GM18502 (cell line): Measurements from ENCODE around the gene CCDC88C.

Source experiments
- ATAC-seq: cut with Tn5 transposase; IDR thresholded peaks from one replicate; pipeline ENCODE4 v1.9.1; 2021; ENCODE audit warnings: mild to moderate bottlenecking; ENCODE audit not compliant: unreplicated experiment, poor library complexity

Gene CCDC88C

GRCh38 chr14:91400696-91401095 is 16.9 kb downstream of the CCDC88C start:
- no peak for ATAC-seq

DNA sequence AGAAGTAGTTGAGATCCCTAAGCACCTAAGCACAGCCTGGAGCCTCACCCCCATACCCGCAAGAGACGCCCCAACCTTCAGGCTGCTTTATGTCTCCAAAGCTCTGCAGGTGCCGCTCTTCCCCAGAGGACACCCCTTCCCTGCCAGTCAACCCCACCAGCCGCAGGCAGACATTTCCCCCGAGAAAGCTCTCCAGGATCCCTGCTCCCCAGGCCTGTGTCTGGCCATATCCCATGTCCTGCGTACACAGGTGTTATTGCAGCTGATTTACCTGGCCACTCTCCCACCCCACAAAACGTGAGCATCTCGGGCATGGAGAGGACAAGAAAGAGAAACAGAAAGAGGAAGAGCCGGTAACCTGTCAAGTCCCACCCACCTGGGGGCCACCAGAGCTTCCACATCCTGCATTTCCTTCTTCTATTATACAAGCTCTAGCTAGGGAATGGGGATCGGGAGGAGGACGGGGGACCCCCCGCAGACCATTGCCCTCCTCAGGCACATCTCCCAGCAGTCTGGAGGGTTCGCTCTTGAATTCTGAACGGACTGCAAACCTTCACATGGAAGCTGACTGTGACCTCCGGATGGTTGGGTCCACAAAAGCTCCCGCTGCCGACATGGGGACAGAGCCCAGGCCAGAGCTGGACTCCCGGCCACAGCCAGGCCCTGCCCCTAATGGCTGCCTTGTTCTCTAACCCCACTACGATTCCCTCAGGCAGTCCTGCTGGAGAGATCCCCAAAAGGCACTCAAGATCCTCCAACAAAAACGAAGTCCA is 17.6 kb downstream of the CCDC88C start:
- no peak for ATAC-seq

DNA sequence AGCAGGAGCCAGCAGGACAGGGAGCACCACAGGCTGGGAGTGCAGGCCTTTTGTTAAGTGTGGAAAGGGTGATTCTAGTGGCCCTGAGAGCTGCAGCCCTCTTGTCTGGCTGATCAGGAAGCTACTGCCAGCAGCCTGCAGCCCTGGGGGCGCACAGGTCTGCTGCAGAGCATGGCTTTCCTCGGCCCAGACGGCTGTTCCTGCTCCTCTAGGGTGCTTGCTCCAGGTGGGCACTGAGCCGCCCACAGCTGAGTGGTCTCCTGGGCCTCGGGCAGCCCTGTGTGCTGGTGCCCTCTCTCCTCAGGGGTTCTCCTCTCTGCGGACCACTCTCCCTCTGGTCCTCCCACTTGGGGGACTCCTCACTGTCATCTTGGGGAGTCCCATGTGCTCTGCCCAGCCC is 18.9 kb downstream of the CCDC88C start:
- ATAC-seq = no peak

DNA sequence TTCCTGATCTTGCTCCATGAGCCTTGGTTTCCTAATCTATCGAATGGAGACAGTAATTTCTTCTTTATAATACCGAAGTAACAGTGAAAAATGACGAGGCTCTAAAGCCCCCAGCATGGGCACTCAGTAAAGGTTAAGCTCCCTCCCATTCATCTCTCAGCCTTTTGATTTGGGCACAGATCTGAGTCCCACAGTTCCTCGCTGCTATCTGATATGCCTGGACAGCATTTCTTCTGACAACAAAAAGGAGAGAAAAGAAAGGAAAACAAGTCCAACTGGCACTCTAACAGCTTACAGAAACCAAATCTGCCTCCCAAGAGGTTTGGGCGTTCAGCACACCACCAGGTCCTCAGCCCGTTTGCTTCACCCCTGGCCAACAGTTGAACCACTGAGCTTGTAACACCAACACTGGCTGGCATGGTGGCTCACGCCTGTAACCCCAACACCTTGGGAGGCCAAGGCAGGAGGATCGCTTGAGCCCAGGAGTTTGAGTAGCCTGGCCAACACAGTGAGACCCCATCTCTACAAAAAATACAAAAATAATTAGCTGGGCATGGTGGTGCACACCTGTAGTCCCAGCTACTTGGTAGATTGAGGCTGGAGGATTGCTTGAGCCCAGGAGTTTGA is 19.5 kb downstream of the CCDC88C start:
- ATAC-seq = no peak

DNA sequence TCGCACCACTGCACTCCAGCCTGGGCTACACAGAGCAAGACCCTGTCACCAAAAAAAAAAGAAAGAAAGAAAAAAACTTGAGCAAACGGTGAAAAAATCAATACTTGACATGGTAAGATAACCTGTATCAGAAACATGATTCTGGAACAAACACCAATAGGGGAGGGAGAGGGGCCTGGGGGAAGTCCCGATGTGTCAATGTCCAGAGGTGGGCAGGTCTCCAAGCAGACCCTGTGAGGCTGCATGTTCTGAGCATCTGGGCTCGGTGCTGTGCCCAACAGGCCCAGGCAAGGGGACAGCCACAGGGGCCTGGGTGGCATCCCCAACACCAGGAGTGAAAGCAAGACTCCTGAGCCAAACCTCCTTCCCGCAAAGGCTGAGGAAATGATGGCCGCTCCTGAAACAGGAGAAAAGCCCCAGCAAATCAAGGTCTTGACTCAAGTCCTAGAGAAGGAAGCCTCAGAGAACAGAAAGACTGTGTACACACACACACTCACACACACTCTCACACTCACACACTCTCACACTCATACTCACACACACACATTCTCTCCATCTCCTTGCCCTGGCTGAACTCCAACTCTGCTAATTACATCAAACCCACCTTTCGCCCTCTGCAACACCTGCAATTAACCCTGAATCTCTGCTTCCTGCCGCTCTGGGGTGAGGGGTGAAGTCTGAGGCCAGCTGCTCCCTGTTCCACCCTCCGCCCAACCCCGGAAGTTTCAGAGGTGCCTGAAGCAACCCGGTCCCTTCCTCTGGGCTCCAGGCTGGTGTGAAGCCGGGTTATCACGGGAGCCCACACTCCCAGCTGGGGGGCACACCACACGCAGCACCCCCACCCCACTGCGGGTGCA is 20.4 kb downstream of the CCDC88C start:
- ATAC-seq = peak; percentile 70

DNA sequence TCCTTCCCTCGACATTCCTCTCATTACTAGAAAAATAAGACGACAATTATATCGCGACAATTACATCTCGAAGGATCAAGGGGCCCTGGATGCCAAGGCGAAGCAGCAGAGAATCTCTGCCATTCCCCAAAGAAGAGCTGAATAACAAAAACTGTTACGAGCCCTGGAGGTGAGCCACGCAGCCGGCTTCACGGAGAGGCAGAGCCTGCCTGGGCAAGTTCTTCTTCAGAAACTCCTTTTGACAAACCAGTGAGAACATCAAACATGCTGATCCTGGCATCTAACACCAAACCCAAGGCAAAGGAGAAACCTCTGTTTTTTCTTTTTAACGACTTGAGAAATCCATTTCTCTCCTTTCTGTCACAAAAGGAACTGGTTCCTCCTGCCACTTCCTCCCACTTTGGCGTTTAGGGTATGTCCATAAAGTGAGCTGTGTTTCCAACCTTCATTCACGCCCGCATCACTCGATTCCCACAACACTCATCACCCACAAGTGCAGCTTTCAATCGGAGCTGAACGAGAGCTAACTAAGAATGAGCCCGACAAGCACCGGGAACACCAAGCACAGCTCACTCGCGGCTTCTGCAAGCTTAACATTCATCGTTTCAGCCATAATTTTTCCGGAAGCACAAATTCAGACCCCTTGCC is 21.5 kb downstream of the CCDC88C start:
- ATAC-seq = no peak

DNA sequence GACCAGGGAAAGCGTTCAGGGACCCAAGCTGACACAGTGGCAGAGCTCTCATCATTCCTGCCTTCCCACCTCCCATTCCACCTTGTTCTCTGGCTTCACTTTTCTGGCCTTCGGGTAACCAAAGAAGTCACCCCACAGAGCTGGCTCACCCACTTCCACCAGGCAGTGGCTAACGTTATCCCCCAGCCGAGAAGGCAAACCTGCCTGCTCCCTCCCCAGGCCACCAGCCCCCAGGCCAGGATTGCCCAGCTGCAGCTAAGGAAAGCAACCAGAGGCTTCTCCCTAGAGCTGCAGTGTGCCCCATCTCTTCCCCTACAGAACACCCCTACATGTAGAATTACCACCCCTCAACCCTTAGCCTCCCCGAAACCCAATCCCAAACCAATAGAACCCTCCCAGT is 22.2 kb downstream of the CCDC88C start:
- ATAC-seq = no peak

GRCh38 chr14:91394105-91395081 is 23.2 kb downstream of the CCDC88C start:
- ATAC-seq = no peak

- no peak for ATAC-seq
Measured at GRCh38 chr14:91392623-91393303, 24.9 kb downstream of the CCDC88C start.

DNA sequence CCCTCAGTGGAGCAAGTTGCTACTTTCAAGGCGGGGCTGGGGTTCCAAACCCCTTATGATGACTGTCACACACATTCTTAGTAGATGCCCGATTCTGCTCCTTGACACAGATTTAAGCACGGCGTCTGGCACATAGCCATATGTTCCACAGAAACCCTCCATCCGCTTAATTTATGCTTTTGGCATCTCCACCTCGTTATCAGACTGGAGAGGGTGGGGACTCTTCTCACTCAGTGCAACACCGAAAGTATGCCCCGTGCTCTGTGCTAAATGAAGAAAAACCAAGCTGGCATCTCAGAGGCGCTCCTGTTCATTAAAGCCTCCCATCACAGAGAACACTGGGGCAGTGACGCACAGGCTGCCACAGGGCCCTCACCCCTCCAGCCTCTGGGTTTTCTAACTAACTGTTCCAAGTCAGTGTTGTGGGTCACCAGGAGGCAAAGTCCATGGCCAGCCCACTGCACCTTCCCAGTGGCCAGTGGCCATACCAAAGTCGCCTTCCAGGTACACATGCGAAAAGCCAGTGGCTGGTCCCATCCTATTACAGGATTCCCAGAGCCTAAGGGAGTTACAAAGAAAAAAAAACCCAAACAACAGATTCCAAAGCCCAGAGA is 27.3 kb downstream of the CCDC88C start:
- ATAC-seq = no peak

GRCh38 chr14:91389150-91389549 is 28.5 kb downstream of the CCDC88C start:
- ATAC-seq = no peak

DNA sequence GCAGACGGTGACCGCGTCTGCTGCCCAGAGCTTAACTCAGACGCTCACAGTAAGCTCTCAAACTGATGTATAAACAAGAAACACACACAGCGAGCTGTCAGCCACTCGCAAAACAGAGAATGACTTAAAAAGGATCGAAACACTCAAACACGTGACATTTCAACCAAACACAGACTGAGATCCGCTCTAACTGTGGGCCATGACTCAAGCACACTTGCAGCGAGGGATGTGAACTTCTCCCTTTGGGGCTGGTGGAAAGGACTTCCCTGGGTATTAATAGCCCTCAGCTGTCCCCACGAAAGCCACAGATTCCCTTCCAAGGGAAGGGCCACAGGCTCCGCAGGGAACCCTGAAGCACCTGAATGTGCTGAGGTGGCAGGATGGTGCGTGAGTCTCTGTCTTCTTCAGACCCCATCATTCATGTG is 29.1 kb downstream of the CCDC88C start:
- peak; percentile 79 for ATAC-seq

DNA sequence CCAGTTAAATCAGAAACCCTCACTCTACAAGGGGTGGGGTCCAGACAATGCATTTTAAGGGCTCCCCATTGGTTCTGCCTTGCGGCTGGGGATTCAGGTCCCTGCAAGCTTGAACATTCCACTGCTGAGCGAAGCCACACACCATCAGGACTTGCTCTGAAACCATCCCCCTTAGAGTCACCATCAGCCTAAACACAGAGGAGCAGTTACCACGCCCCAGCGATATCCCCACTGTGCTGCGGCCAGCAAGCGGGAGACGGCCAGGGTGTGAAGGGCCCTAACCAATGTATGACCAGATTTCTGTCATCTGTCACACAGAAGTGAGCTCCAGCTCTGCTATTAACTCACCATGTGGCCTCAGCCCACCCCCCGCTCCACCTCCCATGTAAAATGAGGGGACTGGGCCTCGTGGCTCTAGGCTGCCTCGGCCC is 29.7 kb downstream of the CCDC88C start:
- no peak for ATAC-seq

DNA sequence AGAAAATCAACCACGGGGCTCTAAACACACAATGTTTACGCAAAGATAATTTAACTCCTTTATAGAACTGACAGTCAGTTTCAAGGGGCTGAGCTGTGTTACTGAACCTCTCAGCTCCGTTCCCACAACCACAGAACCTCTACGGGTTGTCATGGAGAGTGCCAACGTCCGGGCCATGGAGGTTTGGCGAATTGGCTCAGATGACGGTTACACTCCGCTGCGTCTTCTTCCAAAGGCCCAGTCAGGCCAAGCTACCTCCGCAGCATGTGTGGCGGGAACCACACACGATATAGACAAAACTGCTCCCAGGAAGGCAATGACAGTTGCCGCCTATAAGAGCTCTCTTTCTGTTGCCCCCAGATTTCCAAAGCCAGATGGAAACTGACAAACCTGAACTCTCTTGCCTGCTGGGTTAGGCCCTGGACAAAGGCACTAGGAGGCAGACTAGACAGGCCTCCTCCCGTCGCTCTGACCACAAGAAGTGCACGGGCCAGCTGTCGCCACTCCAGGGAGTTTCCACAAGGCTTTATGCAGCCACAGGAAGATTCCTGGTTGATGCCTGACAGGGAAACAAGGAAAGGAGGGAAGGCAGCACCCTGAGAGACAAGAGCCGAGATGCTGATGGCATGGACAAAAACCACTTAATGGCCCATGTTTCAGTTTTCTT is 30.3 kb downstream of the CCDC88C start:
- no peak for ATAC-seq

GRCh38 chr14:91385697-91386096 is 31.9 kb downstream of the CCDC88C start:
- no peak for ATAC-seq

DNA sequence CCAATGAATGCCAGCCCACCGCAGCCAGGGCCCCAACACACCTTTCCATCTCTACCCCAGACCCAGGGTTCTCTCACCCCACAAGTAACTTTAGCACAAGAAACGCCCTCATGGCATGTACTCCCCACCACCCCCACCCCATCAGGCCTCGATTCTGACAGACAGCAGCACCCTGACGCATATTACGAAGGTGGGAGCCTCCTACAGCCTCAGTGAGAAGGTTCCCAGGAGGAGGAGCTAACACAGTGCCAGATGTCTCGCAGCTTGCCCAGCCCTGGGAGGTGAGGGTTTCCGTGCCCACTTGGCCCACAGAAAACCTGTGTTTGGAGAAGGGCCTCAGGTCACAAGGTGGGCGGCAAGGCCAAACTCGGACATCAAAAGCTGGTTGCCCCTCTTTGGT is 32.4 kb downstream of the CCDC88C start:
- ATAC-seq = no peak

DNA sequence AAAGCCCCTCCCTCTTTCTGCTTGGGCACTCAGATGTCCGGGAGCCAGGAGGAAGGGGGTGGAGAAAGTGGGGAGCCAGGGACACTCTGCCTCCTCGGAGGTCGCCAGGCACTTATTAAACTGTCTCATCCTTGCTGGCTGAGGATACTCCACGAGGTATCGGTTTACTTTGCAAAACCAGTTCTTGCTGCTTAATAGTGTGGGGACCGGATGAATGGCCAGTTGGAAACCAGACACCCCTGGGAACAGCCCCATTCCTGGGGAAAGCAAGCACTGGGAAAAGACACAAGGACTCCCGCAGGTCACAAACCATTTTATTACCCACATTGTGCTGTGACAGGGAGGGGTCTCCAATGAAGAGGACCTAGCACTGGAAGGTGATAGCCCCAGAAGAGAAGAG is 34.2 kb downstream of the CCDC88C start:
- ATAC-seq = no peak
